Midbrain (tissue), 1 donor: ENCODE results near the gene ANKRD52.
"Not testable (repeated sequence)": the region's sequence is repeated elsewhere in the genome, so short reads cannot be mapped to it uniquely, and the experiment has no call there.

Experiments
- DNase-seq: peaks from one replicate; lab custom pipeline; 2025; lab: John Stamatoyannopoulos, UW

Gene ANKRD52

GRCh38 chr12:56272468-56272867 lies 14.3 kb upstream of the ANKRD52 start:
- DNase-seq: not testable (repeated sequence)

DNA sequence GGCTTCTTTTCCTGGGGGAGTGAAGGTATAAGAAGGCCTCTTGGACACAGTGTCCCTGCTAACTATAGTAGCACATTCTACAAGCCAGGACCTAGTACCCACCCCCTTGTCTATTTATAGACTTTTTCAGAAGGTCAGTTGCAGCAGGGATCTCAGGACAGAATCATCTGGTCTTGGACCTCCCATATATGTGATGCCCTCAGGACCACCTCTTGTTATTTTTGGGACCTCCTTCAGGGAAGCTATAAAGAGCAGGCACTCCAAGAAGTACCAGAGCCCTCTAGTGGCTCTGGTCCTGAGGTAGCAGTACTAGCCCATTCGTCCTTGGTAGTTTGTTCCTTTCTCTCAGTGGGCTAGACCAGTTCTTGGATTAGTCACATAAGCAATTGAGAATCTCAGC lies 12.8 kb upstream of the ANKRD52 start:
- DNase-seq: no peak

DNA sequence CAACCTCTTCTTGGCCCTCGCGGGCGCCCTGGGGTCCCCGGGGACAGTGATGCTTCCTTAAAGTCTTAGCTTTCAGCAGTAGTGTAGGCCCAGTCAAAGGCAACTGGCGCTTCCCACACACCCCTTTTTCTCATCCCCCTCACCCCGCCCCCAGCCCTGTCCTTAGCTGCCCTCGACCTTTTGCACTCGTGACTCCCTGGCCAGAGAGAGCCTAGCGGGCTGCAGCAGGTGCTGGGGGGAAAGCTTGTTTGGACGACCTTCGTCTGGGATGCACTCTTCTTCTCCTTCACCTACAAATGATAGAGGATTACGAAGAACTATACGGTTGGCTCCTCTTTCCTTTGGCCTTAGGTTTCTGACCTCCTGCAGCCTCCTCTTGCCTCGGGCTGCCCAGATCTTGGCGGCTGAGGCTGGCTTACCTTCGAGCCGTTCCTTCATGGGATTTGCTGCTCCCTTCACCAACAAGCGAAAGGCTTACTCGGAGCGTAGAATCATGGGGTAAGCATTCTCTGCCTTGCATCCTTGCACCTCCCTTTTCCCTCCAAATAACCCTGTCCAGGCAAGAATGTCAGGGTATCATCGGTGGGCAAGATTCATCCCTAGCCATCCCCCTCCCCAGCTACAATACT lies 9.4 kb upstream of the ANKRD52 start:
- DNase-seq: no peak

GRCh38 chr12:56266693-56267442 lies 8.7 kb upstream of the ANKRD52 start, which contains the start of gene COQ10A:
Gene COQ10A, plus strand, starts transcription at chr12:56266942. Its CDS starts 177 bp downstream, at chr12:56267119.
- peak; percentile 85 for DNase-seq

GRCh38 chr12:56266068-56266692 lies 8.0 kb upstream of the ANKRD52 start:
- DNase-seq: peak; percentile 32

GRCh38 chr12:56262955-56263354 lies 4.8 kb upstream of the ANKRD52 start:
- not testable (repeated sequence) for DNase-seq

- DNase-seq: no peak
Observed at GRCh38 chr12:56261503-56262232, 3.5 kb upstream of the ANKRD52 start.

DNA sequence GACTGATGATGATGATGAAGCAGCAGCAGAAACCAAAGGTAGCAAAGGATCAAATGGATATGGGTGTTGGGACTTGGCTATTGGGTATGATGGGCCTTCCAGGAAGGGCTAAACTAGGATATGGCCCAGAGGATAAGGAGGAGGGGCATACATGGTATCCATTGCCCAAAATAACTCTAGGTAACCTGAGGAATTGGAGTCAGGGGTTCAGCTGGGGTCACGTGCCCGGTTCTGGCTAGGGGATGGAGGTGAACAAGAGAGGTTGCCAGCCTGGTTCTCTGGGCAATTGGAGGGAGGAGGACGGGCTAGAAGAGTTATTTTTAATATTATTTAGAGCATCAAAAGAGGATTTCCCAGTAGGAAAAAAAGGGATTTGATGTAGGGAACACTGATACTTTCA lies 2.7 kb upstream of the ANKRD52 start:
- no peak for DNase-seq

DNA sequence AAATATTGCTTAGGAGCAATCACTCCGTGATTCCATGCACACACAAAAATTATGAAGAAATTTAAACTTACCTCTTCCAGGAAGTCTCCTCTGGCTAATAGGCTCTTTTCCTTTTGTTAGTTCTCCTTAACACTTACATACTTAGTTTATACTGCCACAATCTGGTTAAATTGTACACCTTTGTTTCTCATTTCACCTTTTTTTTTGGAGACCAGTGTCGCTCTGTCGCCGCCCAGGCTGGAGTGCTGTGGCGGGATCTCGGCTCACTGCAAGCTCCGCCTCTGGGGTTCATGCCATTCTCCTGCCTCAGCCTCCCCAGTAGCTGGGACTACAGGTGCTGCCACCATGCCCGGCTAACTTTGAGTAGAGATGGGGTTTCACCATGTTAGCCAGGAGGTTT lies 2.2 kb upstream of the ANKRD52 start:
- DNase-seq: no peak

GRCh38 chr12:56258820-56259183 lies 618 bp upstream of the ANKRD52 start:
- DNase-seq: peak; percentile 72

DNA sequence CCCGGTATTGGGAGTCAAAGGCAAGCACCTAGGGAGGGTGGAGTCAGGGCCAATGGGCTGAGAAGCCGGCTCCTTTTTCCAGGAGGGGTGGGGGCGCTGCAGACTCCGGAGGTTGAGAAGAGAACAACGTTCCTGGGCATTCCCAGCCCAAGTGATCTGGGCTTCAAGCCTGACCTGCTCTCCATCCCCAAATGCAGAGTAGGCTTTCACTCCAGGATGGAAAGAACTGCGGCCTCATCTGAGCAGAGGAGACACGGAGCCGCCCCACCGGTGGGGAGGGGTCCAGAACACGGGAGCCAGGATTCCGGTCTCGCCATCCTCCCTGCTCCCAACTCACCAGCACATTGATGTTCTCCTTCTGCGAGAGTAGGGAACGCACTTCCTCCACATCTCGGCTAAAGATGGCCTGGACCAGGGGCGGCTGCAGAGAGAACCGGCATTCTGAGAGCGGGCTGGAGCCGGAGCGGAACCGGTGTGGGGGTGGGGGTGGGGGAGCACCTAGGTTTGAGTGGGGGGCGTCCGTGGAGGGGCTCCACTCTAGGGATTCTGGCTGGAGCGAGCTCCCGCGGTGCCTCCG lies 605 bp downstream of the ANKRD52 start:
- no peak for DNase-seq

DNA sequence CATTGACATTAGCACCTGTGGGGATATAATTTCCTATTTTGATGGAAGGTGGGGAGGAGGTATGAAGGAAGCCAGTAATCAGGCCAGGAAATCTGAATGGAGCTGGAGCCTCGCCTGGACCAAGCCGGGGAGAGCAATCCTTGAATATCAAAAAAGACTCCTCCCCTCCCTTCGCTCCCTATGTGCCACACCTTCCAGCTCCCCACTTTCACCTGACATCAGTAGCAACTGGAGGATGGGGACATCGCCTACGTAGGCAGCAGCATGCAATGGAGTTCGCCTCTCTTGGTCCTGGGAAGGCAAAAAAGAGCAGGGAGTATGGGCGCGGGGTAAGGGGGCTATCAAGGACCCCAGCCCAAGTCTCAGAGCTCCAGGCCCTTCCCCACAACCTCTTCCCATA lies 1.1 kb downstream of the ANKRD52 start:
- no peak for DNase-seq

DNA sequence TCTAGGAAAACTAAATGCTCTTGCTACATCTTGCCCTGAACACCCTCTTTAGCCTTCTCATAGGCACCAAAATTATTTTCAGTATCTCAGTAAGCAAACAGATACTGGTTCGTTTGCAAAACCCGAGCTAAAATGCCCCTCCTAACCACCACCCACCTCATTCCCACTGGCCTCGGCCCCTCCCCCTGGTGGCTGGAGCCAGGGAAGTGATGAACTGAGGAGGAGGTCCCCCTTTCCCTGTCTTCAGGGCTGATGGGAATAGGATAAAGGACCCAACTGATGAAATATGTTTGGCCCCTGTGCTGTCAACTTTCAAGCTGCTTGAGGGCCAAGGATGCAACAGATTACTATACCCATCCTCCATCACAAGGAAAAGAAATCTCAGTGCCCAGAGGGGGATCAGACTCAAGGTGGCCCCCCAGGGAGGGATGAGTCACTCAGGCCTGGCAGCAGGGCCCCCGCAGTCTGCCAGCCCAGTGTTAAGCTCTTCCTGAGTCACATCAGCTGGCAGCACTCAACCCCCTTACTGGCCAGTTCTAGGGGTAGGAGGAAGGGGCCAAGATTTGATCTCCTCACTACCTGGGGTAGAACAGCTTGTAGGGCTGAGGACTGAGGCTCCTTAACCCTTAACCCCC lies 1.7 kb downstream of the ANKRD52 start:
- DNase-seq: no peak

GRCh38 chr12:56255671-56256070 lies 2.5 kb downstream of the ANKRD52 start:
- no peak for DNase-seq

GRCh38 chr12:56253091-56253490 lies 5.1 kb downstream of the ANKRD52 start:
- DNase-seq: no peak

DNA sequence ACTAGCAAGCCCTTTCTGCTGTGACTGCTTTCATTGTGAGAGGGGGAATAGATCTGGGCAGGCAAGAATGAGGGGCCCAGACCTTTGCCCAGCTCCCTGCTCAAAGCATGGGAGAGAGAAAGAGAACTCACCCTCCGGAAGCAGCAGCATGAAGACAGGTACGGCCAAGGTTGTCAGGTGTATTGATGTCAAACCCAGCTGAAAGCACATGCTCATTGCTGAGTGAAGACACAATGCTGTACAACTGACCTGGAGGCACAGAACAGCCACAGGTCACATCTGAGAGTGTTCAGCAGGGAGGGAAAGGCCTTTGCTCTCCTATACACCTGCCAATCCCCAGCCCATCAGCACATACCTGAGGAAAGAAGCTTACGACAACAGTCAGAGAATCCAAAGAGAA lies 5.5 kb downstream of the ANKRD52 start:
- DNase-seq: no peak

DNA sequence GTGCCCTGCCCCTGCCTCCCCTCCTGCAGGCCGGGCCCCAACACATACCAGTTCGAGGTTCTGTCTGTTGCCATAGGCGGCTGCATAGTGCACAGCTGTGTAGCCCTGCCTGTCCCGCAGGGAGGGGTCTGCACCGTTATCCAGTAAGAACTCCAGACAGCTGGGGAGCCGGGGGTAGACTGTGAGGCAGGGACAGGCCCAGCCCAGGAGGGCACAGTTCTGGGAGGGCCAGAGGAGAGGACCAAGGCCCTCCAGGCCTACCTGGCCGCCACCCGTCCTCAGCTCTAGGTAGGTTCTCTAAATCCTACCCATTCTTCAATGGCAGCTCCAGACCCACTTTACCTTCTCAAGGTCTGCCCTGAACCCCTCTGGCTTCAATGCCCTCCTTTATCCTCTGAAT lies 9.5 kb downstream of the ANKRD52 start:
- no peak for DNase-seq

GRCh38 chr12:56247923-56248322 lies 10.3 kb downstream of the ANKRD52 start:
- DNase-seq: no peak

DNA sequence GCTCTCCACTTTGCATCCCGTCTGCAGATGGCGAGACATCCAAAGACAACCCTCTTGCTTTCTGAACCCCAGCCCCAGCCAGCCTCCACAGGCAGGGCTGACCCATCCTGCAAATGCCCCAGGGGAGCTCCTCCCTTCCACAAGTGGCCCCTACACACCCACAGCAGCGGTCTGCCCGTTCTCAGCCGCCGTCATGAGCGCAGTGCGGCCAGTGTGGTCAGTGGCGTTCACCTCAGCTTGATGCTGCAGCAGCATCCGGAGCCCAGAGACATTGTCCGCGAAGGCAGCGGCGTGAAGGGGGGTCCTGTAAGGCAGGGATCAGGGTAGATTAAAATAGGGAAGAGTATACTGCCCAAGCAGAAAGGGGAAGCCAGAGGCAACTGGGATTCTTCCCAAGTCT lies 13.7 kb downstream of the ANKRD52 start:
- no peak for DNase-seq

- no peak for DNase-seq
Observed at GRCh38 chr12:56243731-56244181, 14.4 kb downstream of the ANKRD52 start.

GRCh38 chr12:56242986-56243385 lies 15.2 kb downstream of the ANKRD52 start:
- no peak for DNase-seq
